SK-N-SH (cell line): ENCODE measurements around the gene ADPRHL1. TPM values are rescaled to one million over a fixed set of nuclear protein-coding genes. Genes with fewer than 3 reads are reported as not detected.

Experiments
- CTCF ChIA-PET: fragments of 300-600, 350-600 bp; formaldehyde crosslinking; extraction: SDS; loops from one replicate; lab custom pipeline; 2021; lab: Yijun Ruan, JAX
- POLR2A ChIA-PET: fragments of 350-600 bp; sonication (Branson Sonifier 250); formaldehyde crosslinking; extraction: SDS; loops from one replicate; lab custom pipeline; 2020; ENCODE audit warnings: antibody characterized with exemption, inconsistent platforms; lab: Yijun Ruan, JAX
- DNase-seq: peaks from one replicate; pipeline ENCODE4 v3.0.0; 2012
- H2AFZ ChIP-seq: fragments of 200-600 bp; sonication (generic); 2 replicates; pipeline ENCODE4 v1.8.1; 2016; ENCODE audit warnings: antibody characterized with exemption, mild to moderate bottlenecking, low read depth
- H3F3A ChIP-seq: fragments of 200-600 bp; sonication (generic); replicated peaks from 2 replicates; pipeline ENCODE3; 2016; ENCODE audit warnings: antibody characterized with exemption, mild to moderate bottlenecking; ENCODE audit not compliant: insufficient read depth
- H3K27ac ChIP-seq, 2 experiments: fragments of 200-500 bp in 1 of 2; fragments of 200-600 bp in 1 of 2; sonication (Bioruptor generic) in 1 of 2; sonication (generic), shearing (Covaris generic) in 1 of 2; 2 replicates each; pipeline versions ENCODE4 v1.5.1 to v1.6.1; 2014 to 2016; ENCODE audit warnings: low read depth in 2 of 2, inconsistent platforms in 1 of 2, low read length in 1 of 2, mild to moderate bottlenecking in 1 of 2, mixed read lengths in 1 of 2
- H3K27me3 ChIP-seq: fragments of 200-600 bp; sonication (generic), shearing (Covaris generic); 2 replicates; pipeline ENCODE4 v1.6.1; 2016; ENCODE audit warnings: mixed run types; ENCODE audit not compliant: insufficient read depth
- H3K36me3 ChIP-seq, 2 experiments: fragments of 200-500 bp in 1 of 2; fragments of 200-600 bp in 1 of 2; sonication (Bioruptor generic) in 1 of 2; sonication (generic) in 1 of 2; replicated peaks in 1 of 2; 2 replicates each; pipeline versions ENCODE3 to v1.5.1; 2014 to 2016; ENCODE audit warnings: low read length in 1 of 2, mild to moderate bottlenecking in 1 of 2; ENCODE audit not compliant: insufficient read depth in 2 of 2, control insufficient read depth in 1 of 2
- H3K4me1 ChIP-seq, 2 experiments: fragments of 200-500 bp in 1 of 2; fragments of 200-600 bp in 1 of 2; sonication (Bioruptor generic) in 1 of 2; sonication (generic), shearing (Covaris generic) in 1 of 2; 2 replicates each; pipeline versions ENCODE4 v1.5.1 to v1.6.1; 2014 to 2016; ENCODE audit warnings: low read depth in 1 of 2, low read length in 1 of 2, mixed run types in 1 of 2; ENCODE audit not compliant: insufficient read depth in 2 of 2, control insufficient read depth in 1 of 2
- H3K4me2 ChIP-seq: fragments of 200-600 bp; sonication (generic), shearing (Covaris generic); 2 replicates; pipeline ENCODE4 v1.6.1; 2017; ENCODE audit warnings: mixed run types
- H3K4me3 ChIP-seq, 2 experiments: fragments of 200-500 bp in 1 of 2; fragments of 200-600 bp in 1 of 2; sonication (Bioruptor generic) in 1 of 2; sonication (generic), shearing (Covaris generic) in 1 of 2; 2 replicates each; pipeline versions ENCODE4 v1.5.1 to v1.8.1; 2014 to 2016; ENCODE audit warnings: low read depth in 2 of 2, inconsistent platforms in 1 of 2, low read length in 1 of 2, mild to moderate bottlenecking in 1 of 2, mixed read lengths in 1 of 2, moderate library complexity in 1 of 2
- H3K79me2 ChIP-seq: fragments of 200-600 bp; sonication (generic); 2 replicates; pipeline ENCODE4 v1.8.1; 2017; ENCODE audit warnings: mild to moderate bottlenecking; ENCODE audit not compliant: insufficient read depth
- H3K9ac ChIP-seq: fragments of 200-600 bp; sonication (generic); 2 replicates; pipeline ENCODE4 v1.6.1; 2017; ENCODE audit warnings: mixed run types
- H3K9me2 ChIP-seq: fragments of 200-600 bp; sonication (generic); 2 replicates; pipeline ENCODE4 v1.6.1; 2017; ENCODE audit warnings: mixed run types
- H3K9me3 ChIP-seq: fragments of 200-600 bp; sonication (generic); 2 replicates; pipeline ENCODE4 v1.6.1; 2017; ENCODE audit warnings: mixed run types, mild to moderate bottlenecking, moderate library complexity
- H4K20me1 ChIP-seq: fragments of 200-600 bp; sonication (generic); 2 replicates; pipeline ENCODE4 v1.6.1; 2017; ENCODE audit warnings: mild to moderate bottlenecking, mixed run types; ENCODE audit not compliant: insufficient read depth
- FOSL2 ChIP-seq: IDR thresholded peaks from 2 replicates; pipeline ENCODE4 v1.4.0; 2012; ENCODE audit warnings: low read depth, mild to moderate bottlenecking, moderate library complexity, borderline replicate concordance
- GATA2 ChIP-seq: sonication (generic); formaldehyde crosslinking; IDR thresholded peaks from 2 replicates; pipeline ENCODE4 v1.5.0; 2020; ENCODE audit warnings: mild to moderate bottlenecking, missing genetic modification reagents
- JUND ChIP-seq: IDR thresholded peaks from 2 replicates; pipeline ENCODE4 v1.4.0; 2012
- MEF2A ChIP-seq: IDR thresholded peaks from 2 replicates; pipeline ENCODE4 v1.4.0; 2012; ENCODE audit warnings: low read depth, borderline replicate concordance
- RCOR1 ChIP-seq: fragments of 150-350 bp; IDR thresholded peaks from 2 replicates; pipeline ENCODE4 v1.6.1; 2017; ENCODE audit warnings: antibody characterized with exemption, low read length
- REST ChIP-seq: IDR thresholded peaks from 2 replicates; pipeline ENCODE4 v1.6.1; 2012; ENCODE audit warnings: mild to moderate bottlenecking, low read depth, low read length, moderate library complexity
- TAF1 ChIP-seq: IDR thresholded peaks from 2 replicates; pipeline ENCODE4 v1.6.1; 2012; ENCODE audit warnings: low read depth, mild to moderate bottlenecking, low read length, moderate library complexity, borderline replicate concordance
- WGBS: methylation state at CpG from one replicate; pipeline ENCODE4 v1.1.6; 2017; ENCODE audit warnings: low lambda C conversion rate; 5-methylcytosine and 5-hydroxymethylcytosine counted together
- polyA plus RNA-seq, 3 experiments: library from polyadenylated mRNA; depleted of rRNA; stranded (reverse); fragments of >200 nt; gene quantifications; 2 replicates each; pipeline ENCODE4 v1.2.3, GENCODE V29; 2012
- TF ChIP-seq, protein P1 (sequence below): IDR thresholded peaks from 2 replicates; pipeline ENCODE4 v1.4.0; 2012; ENCODE audit warnings: low read depth, borderline replicate concordance
- TF ChIP-seq, protein P2 (sequence below): IDR thresholded peaks from 2 replicates; pipeline ENCODE4; 2012

Gene ADPRHL1
- polyA plus RNA-seq, 1 of the 3 experiments (the other 2 are of a cell fraction) = 1.0 TPM

GRCh38 chr13:113464476-113464875 lies 11.2 kb upstream of the ADPRHL1 start:
- peaks cover 7% of the 10 kb centered on the region; the same call in 1 of the 2 replicates for H3K79me2 ChIP-seq
- H3K9ac ChIP-seq = no peak overlapping the region
- POLR2A ChIA-PET = no interaction called here
- 96% methylated on average over 12 of the region's 16 CpGs for WGBS
- no peaks in the 10 kb centered on the region for H3K9me3 ChIP-seq
- TF ChIP-seq FOSL2 = no peak
- TF ChIP-seq, protein P1, sequence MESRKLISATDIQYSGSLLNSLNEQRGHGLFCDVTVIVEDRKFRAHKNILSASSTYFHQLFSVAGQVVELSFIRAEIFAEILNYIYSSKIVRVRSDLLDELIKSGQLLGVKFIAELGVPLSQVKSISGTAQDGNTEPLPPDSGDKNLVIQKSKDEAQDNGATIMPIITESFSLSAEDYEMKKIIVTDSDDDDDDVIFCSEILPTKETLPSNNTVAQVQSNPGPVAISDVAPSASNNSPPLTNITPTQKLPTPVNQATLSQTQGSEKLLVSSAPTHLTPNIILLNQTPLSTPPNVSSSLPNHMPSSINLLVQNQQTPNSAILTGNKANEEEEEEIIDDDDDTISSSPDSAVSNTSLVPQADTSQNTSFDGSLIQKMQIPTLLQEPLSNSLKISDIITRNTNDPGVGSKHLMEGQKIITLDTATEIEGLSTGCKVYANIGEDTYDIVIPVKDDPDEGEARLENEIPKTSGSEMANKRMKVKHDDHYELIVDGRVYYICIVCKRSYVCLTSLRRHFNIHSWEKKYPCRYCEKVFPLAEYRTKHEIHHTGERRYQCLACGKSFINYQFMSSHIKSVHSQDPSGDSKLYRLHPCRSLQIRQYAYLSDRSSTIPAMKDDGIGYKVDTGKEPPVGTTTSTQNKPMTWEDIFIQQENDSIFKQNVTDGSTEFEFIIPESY = no peak
- no peak for TF ChIP-seq JUND
- TF ChIP-seq, protein P2, sequence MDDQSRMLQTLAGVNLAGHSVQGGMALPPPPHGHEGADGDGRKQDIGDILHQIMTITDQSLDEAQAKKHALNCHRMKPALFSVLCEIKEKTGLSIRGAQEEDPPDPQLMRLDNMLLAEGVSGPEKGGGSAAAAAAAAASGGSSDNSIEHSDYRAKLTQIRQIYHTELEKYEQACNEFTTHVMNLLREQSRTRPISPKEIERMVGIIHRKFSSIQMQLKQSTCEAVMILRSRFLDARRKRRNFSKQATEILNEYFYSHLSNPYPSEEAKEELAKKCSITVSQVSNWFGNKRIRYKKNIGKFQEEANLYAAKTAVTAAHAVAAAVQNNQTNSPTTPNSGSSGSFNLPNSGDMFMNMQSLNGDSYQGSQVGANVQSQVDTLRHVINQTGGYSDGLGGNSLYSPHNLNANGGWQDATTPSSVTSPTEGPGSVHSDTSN = no peak
- TF ChIP-seq GATA2 = no peak
- no peak for TF ChIP-seq TAF1
- TF ChIP-seq, all 33 proteins: peak for 0
- Histone ChIP-seq H3K4me1 (no peaks in the 10 kb centered on the region), H3F3A (peaks cover 2% of the 10 kb centered on the region), H3K27me3 (no peaks in the 10 kb centered on the region), H4K20me1 (no peaks in the 10 kb centered on the region), H2AFZ (no peak overlapping the region), H3K4me2 (no peak overlapping the region), H3K9me2 (no peaks in the 10 kb centered on the region), H3K36me3 (peaks cover 21 to 41% of the 10 kb centered on the region in 2 experiments), H3K4me3 (no peak overlapping the region), H3K27ac (no peak overlapping the region)
- no peak for DNase-seq
- CTCF ChIA-PET = interaction anchor here (0.8 to 4.1 kb wide), 6 partner anchors 10 to 522 kb away, joined by 3 to 28 read pairs (median 6); no protein-coding TSS in a partner anchor

- H3K27me3 ChIP-seq = no peaks in the 10 kb centered on the region
- no peaks in the 10 kb centered on the region for H3K9me2 ChIP-seq
- no peak overlapping the region for H3K27ac ChIP-seq
- H3K9me3 ChIP-seq = no peaks in the 10 kb centered on the region
- H3F3A ChIP-seq = peaks cover 2% of the 10 kb centered on the region
- no peak overlapping the region for H3K4me2 ChIP-seq
- no peak for DNase-seq
- H3K4me3 ChIP-seq = no peak overlapping the region
- 92% methylated on average over 12 of the region's 12 CpGs for WGBS
- H3K4me1 ChIP-seq = peaks cover 0 to 11% of the 10 kb centered on the region in 2 experiments; a peak in 2 of 4 replicates
- CTCF ChIA-PET = no interaction called here
- H4K20me1 ChIP-seq = no peaks in the 10 kb centered on the region
- no peak overlapping the region for H2AFZ ChIP-seq
- H3K9ac ChIP-seq = no peak overlapping the region
- peaks cover 26 to 62% of the 10 kb centered on the region in 2 experiments for H3K36me3 ChIP-seq
- TF ChIP-seq REST (no peak), RCOR1 (no peak), MEF2A (no peak)
- TF ChIP-seq, all 33 proteins: peak for 0
- H3K79me2 ChIP-seq = no peaks in the 10 kb centered on the region
- POLR2A ChIA-PET = no interaction called here
Measured at GRCh38 chr13:113461022-113461751, 7.9 kb upstream of the ADPRHL1 start.
